GM12891 (cell line): ENCODE data around the gene RNASET2.

ENCODE experiments used
- DNase-seq: peaks from one replicate; pipeline ENCODE4 v3.0.0; 2011; ENCODE audit warnings: low spot score; ENCODE audit not compliant: insufficient read length
- FAIRE-seq: peaks from 2 replicates; lab custom pipeline; 2011; peaks lifted over from hg19 to GRCh38; lab: Jason Lieb, UNC
- PAX5 ChIP-seq: IDR thresholded peaks from 2 replicates; pipeline ENCODE4 v1.6.1; 2011; ENCODE audit warnings: low read length, moderate library complexity, mild to moderate bottlenecking; ENCODE audit not compliant: insufficient read depth, severe bottlenecking
- POLR2A ChIP-seq: IDR thresholded peaks from 2 replicates; pipeline ENCODE4 v1.6.1; 2011; ENCODE audit warnings: low read depth, low read length, control low read depth
- POLR2AphosphoS5 ChIP-seq: IDR thresholded peaks from 2 replicates; pipeline ENCODE4 v1.6.1; 2011; ENCODE audit warnings: low read depth, low read length, control low read depth
- POU2F2 ChIP-seq: IDR thresholded peaks from 2 replicates; pipeline ENCODE4 v1.6.1; 2011; ENCODE audit warnings: low read depth, mild to moderate bottlenecking, control low read depth, low read length, moderate library complexity
- SPI1 ChIP-seq: IDR thresholded peaks from 2 replicates; pipeline ENCODE4 v1.6.1; 2011; ENCODE audit warnings: low read depth, low read length, control low read depth
- TAF1 ChIP-seq: IDR thresholded peaks from 2 replicates; pipeline ENCODE4 v1.6.1; 2011; ENCODE audit warnings: low read depth, low read length, control low read depth

Gene RNASET2

GRCh38 chr6:166911248-166911677 lies 45.1 kb downstream of the RNASET2 start:
- DNase-seq (no peak), FAIRE-seq (no peak)
- no peak for TF ChIP-seq POU2F2

DNA sequence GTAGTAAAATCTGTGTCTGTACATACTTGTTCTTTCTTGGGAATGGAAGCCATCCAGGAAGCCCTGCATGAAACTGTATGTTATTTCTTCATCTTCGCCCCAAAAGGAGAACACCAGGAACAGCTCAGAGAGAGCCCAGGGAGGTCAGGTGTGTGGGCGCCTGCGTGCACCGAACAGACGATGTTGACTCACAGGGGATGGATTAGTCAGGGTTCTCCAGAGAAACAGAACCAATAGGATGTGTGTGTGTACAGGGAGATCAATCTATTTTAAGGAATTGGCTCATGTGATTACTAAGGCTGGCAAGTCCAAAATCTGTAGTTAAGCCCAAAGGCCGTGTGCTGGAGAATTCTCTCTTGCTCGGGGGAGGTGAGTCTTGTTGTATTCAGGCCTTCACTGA lies 45.7 kb downstream of the RNASET2 start:
- no peak for DNase-seq
- FAIRE-seq = no peak
- TF ChIP-seq PAX5 (no peak), TAF1 (no peak), POU2F2 (no peak), SPI1 (no peak)

DNA sequence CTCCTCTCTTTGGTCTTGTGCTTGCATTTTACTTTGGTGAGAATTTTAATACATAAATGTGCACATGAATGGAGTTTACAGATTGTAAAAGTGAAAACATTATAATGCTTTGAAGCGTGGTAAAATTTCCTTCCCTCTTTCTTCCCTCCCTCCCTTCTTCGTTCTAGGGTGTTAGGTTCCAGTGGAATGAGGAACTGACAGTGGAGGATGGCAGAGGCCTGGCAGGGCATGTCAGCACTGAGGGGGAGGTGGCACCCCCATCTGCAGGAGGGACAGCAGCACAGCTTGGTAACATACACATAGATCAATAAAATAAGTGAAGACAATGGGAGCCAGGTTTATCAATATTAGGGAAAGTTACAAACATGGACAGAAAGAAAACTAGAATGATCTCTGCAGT lies 47.5 kb downstream of the RNASET2 start:
- TF ChIP-seq TAF1 (no peak), SPI1 (peak; percentile 39), POLR2AphosphoS5 (no peak)
- no peak for DNase-seq
- no peak for FAIRE-seq

DNA sequence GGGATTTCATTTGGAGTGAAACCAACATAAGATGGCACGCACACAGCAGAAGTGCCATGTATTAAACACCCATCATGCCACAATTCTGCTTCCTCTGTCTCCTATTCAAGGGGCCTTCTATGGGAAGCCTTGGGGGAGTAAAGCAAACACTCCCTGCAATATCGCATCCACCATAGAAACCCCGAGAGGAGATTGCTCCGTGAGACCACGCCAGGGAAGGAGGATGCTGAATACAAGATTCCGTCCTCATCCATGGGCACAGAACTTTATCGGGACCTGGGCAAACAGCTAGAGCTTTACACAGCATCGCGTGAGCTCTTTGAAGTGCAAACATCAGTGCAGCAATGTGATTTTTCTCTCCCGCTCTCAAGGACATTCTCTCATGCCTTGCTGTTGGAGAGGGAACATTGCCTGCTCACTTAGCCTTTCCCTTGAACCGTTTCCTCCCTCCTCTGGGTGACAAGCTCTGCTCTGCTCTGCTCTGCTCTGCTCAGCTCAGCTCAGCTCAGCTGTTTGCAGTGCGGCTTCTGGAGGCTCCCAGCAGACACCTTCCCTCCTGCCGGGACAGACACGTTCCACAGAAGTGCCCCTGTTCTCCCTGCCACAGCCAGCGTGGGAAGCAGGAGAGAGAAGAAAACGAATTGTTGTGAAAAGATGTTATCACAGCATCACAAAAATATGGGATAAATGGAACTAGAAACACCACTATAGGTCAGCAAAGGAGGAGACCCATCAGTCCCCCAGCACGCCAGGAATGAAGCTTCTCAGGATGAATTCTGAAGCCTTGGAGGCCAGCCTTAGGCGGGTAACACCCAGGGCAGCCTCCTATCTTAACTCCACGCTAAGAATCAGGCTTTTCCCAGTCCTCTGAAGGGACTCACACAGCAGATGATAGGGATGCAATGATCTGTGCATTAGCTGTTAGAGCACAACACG lies 48.2 kb downstream of the RNASET2 start:
- peak; percentile 58 for FAIRE-seq
- TF ChIP-seq PAX5 (no peak), POLR2A (no peak), POU2F2 (no peak), SPI1 (no peak), TAF1 (no peak), POLR2AphosphoS5 (no peak)
- DNase-seq = no peak

DNA sequence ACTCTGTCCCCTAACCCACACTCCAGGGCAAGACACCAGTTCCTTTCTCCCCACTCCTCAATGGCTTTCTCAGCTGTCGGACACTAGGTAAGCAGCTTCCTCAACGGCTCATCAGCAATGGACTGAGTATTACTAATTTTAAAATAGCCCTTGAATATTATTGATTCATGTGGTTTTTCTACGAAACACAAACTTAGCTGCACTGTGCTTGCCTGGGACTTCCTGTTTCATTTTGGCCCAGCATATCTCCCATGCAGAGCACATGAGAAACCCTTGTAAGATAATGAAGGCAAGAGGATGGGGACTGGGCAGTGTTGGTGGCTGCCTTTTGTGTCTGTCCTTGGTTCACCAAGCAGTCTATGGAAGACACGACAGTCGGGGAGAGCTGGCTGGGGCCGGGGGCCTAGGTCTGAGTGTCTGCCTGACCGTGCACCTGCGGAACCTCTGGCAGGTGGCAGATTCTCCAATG lies 48.9 kb downstream of the RNASET2 start:
- TF ChIP-seq POU2F2 (no peak), SPI1 (peak; percentile 82), TAF1 (peak; percentile 49; the same call in 1 of the 2 replicates)
- FAIRE-seq (peak; percentile 87), DNase-seq (peak; percentile 49)

GRCh38 chr6:166906376-166907044 lies 49.8 kb downstream of the RNASET2 start:
- FAIRE-seq (peak; percentile 35), DNase-seq (no peak)
- TF ChIP-seq POU2F2 (no peak), TAF1 (no peak), SPI1 (no peak), POLR2AphosphoS5 (no peak), POLR2A (no peak), PAX5 (no peak)

GRCh38 chr6:166905505-166906134 lies 50.7 kb downstream of the RNASET2 start:
- TF ChIP-seq POU2F2 (no peak), TAF1 (no peak), PAX5 (no peak), SPI1 (no peak), POLR2A (no peak), POLR2AphosphoS5 (no peak)
- DNase-seq (no peak), FAIRE-seq (no peak)

DNA sequence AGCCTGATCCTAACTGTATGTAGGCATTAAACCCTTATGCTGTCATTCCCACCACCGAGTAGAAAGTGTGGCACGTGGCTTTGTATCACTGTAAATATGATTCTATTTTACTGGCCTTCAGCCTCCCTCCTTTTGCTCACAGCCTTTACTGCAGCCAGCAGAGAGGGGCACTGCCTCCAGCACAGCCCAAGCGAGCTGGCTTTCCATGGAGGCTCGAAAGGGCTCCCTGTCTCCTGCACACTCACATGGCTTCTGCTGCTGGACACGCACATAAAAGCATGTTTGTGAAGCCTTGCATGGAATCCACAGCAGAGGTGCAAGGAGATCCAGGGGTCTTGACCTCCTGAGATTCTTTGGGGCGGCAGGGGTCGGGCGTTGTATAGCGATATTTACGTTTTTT lies 51.3 kb downstream of the RNASET2 start:
- no peak for FAIRE-seq
- TF ChIP-seq TAF1 = no peak
- no peak for TF ChIP-seq SPI1
- no peak for TF ChIP-seq PAX5
- no peak for TF ChIP-seq POLR2AphosphoS5
- no peak for TF ChIP-seq POLR2A
- TF ChIP-seq POU2F2 = no peak

DNA sequence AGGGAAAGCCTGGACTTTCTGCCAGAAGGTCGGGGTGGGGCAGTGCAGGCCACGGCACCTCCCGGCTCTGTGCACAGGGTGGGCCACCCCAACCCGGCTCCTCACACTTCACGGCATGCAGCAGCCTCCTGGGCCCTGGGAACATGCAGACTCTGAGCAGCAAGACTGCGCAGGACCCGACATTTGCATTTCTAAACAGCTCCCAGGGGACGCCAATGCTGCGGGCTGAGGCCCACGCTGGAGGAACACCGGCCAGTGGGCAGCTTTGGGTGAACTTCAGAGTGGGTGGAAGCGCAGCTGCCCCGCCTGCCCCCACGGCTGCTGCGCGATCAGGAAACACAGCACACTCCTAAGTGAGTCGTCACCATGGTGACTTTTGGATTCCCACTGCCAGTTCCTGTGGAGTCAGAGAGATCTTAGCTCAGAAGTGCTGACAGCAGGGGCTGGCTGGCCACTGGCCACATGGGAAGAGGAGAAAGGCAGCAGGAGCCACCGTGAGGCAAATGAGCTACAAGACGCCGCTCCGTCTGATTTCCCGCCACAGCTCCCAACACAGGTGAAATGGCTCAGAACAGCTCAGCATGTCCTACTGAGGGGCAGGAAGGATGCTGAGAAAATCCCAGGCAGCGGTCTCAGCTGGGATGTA lies 52.1 kb downstream of the RNASET2 start:
- DNase-seq = no peak
- no peak for TF ChIP-seq POLR2A
- no peak for TF ChIP-seq SPI1
- no peak for TF ChIP-seq POU2F2
- TF ChIP-seq PAX5 = no peak
- TF ChIP-seq POLR2AphosphoS5 = no peak
- TF ChIP-seq TAF1 = no peak
- no peak for FAIRE-seq

More for the DNA sequence above, 51.3 kb downstream of the RNASET2 start:
- DNase-seq = no peak
